Measurements from ENCODE around the gene STK32B.
"Not testable (repeated sequence)": the region's sequence is repeated elsewhere in the genome, so short reads cannot be mapped to it uniquely, and the experiment has no call there.

The STK32B gene

GRCh38 chr4:5403746-5404497 is 352.6 kb downstream of the STK32B start:
- DNase-seq: no peak

GRCh38 chr4:5409237-5409636 is 358.0 kb downstream of the STK32B start:
- DNase-seq: no peak

GRCh38 chr4:5409972-5410618 is 358.8 kb downstream of the STK32B start:
- DNase-seq: no peak

GRCh38 chr4:5412296-5412695 is 361.0 kb downstream of the STK32B start:
- DNase-seq: no peak

- no peak for DNase-seq
These were observed 361.5 kb downstream of the STK32B start for GRCh38 chr4:5412751-5413150.

- DNase-seq: no peak
These were observed 365.4 kb downstream of the STK32B start for GRCh38 chr4:5416637-5417036.

GRCh38 chr4:5420266-5420665 is 369.0 kb downstream of the STK32B start:
- DNase-seq: no peak

GRCh38 chr4:5421416-5421815 is 370.1 kb downstream of the STK32B start:
- no peak for DNase-seq

GRCh38 chr4:5422195-5422594 is 370.9 kb downstream of the STK32B start:
- no peak for DNase-seq

GRCh38 chr4:5423670-5424069 is 372.4 kb downstream of the STK32B start:
- no peak for DNase-seq

GRCh38 chr4:5424211-5424610 is 372.9 kb downstream of the STK32B start:
- no peak for DNase-seq

GRCh38 chr4:5424901-5425300 is 373.6 kb downstream of the STK32B start:
- no peak for DNase-seq

- no peak for DNase-seq
These were observed 378.5 kb downstream of the STK32B start for GRCh38 chr4:5429747-5430146.

GRCh38 chr4:5433196-5433595 is 381.9 kb downstream of the STK32B start:
- DNase-seq: no peak

GRCh38 chr4:5435201-5435600 is 383.9 kb downstream of the STK32B start:
- DNase-seq: no peak

GRCh38 chr4:5435823-5436222 is 384.5 kb downstream of the STK32B start:
- no peak for DNase-seq

GRCh38 chr4:5443976-5444802 is 392.9 kb downstream of the STK32B start:
- DNase-seq: not testable (repeated sequence)

- no peak for DNase-seq
These were observed 393.7 kb downstream of the STK32B start for GRCh38 chr4:5444918-5445517.

GRCh38 chr4:5446595-5447226 is 395.4 kb downstream of the STK32B start:
- no peak for DNase-seq

GRCh38 chr4:5447755-5448154 is 396.5 kb downstream of the STK32B start:
- DNase-seq: no peak

- DNase-seq: no peak
These were observed 396.9 kb downstream of the STK32B start for GRCh38 chr4:5448221-5448620.

- no peak for DNase-seq
These were observed 400.0 kb downstream of the STK32B start for GRCh38 chr4:5451243-5451642.

GRCh38 chr4:5452156-5452555 is 400.9 kb downstream of the STK32B start:
- no peak for DNase-seq

All from activated gamma-delta T cell (primary cell).